Endometrial microvascular endothelial cells (primary cell): ENCODE measurements around the gene DEGS2. TPM values are rescaled to one million over a fixed set of nuclear protein-coding genes. Genes with fewer than 3 reads are reported as not detected.

Experiments used
- in situ Hi-C: cut with HindIII; loops from 2 replicates; pipeline ENCODE4 v1.10.0; 2017; ENCODE audit warnings: low sequenced_read_pairs, low pct_unique_long_range_greater_than_20kb; ENCODE audit errors: inconsistent ontology term
- total RNA-seq: library from RNA; depleted of rRNA; stranded (reverse); fragments of >200 nt; gene quantifications from one replicate; pipeline ENCODE4 v1.2.3, GENCODE V29; 2015; ENCODE audit errors: inconsistent ontology term

Gene DEGS2
- total RNA-seq, 1 donor from 2014 or later, result not detected

- in situ Hi-C loops, result no loop called here
Observed at GRCh38 chr14:100152091-100152490, 7.4 kb downstream of the DEGS2 start.

- in situ Hi-C loops, result no loop called here
Observed at GRCh38 chr14:100150932-100151587, 8.4 kb downstream of the DEGS2 start.

GRCh38 chr14:100149851-100150611 is 9.4 kb downstream of the DEGS2 start:
- in situ Hi-C loops, result no loop called here

GRCh38 chr14:100148837-100149731 is 10.4 kb downstream of the DEGS2 start:
- in situ Hi-C loops, result no loop called here

- in situ Hi-C loops, result no loop called here
Observed at GRCh38 chr14:100147691-100148464, 11.6 kb downstream of the DEGS2 start.

- in situ Hi-C loops, result no loop called here
Observed at GRCh38 chr14:100147181-100147631, 12.2 kb downstream of the DEGS2 start.

- in situ Hi-C loops, result no loop called here
Observed at GRCh38 chr14:100146531-100147091, 12.8 kb downstream of the DEGS2 start.

- in situ Hi-C loops, result no loop called here
Observed at GRCh38 chr14:100145682-100146464, 13.6 kb downstream of the DEGS2 start.

GRCh38 chr14:100144996-100145646 is 14.3 kb downstream of the DEGS2 start:
- in situ Hi-C loops, result no loop called here

GRCh38 chr14:100144645-100144995 is 14.8 kb downstream of the DEGS2 start:
- in situ Hi-C loops, result no loop called here

- in situ Hi-C loops, result no loop called here
Observed at GRCh38 chr14:100143934-100144333, 15.5 kb downstream of the DEGS2 start.

- in situ Hi-C loops, result no loop called here
Observed at GRCh38 chr14:100143523-100143922, 15.9 kb downstream of the DEGS2 start.

GRCh38 chr14:100142073-100143040 is 17.1 kb downstream of the DEGS2 start:
- in situ Hi-C loops, result no loop called here

- in situ Hi-C loops, result no loop called here
Observed at GRCh38 chr14:100141098-100141497, 18.3 kb downstream of the DEGS2 start.

GRCh38 chr14:100140452-100141078 is 18.9 kb downstream of the DEGS2 start:
- in situ Hi-C loops, result no loop called here

- in situ Hi-C loops, result no loop called here
Observed at GRCh38 chr14:100138955-100139354, 20.5 kb downstream of the DEGS2 start.
